ENCODE results near the gene IGF1. TPM values are rescaled to one million over a fixed set of nuclear protein-coding genes. Genes with fewer than 3 reads are reported as not detected.
A peak's percentile ranks its signal among the peaks of the same experiment; 100 is the strongest.

IGF1 gene
- total RNA-seq, 8 experiments from 2014 or later = 0.14 to 4.7 (median 0.76) TPM; not detected in 1

DNA sequence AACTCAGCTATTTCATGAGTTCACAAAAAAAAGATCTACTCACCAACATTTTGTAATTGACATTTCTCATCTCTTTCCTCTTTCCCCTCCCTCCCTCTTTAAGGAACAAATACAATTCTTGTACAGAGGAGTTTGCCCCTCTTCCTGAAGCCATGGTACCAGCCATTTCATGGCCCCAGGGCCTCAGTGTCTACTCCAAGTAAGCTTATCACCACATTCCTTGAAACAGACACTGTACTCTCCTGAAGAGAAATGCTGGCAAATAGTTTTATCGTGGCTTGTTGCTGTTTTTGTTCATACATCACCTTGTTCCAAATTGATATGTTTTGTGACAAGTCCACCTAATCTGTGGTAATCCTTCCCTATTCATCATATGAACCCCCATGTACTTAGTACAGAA lies 29.7 kb upstream of the IGF1 start:
- no peaks in the 10 kb centered on the region for H3K4me1 ChIP-seq (replicated peaks in 1 of 2)
- no peak overlapping the region for H3K27ac ChIP-seq
- WGBS, 10 experiments = 56 to 100% (median 88%) methylated on average over 1 of the region's 1 CpG; no CpG with 5 or more reads in 3 of the 10 experiments
- no peak overlapping the region for H3K4me3 ChIP-seq
- in situ Hi-C loops (cut with MboI; ENCODE audit: low pct_unique_long_range_greater_than_20kb in 2 of 9, low sequenced_read_pairs in 9 of 9, unreplicated experiment in 9 of 9) = no loop called here
- peak in 2 of 8 experiments; percentile 12 to 16 for ATAC-seq (replicated peaks in 6 of 8)

DNA sequence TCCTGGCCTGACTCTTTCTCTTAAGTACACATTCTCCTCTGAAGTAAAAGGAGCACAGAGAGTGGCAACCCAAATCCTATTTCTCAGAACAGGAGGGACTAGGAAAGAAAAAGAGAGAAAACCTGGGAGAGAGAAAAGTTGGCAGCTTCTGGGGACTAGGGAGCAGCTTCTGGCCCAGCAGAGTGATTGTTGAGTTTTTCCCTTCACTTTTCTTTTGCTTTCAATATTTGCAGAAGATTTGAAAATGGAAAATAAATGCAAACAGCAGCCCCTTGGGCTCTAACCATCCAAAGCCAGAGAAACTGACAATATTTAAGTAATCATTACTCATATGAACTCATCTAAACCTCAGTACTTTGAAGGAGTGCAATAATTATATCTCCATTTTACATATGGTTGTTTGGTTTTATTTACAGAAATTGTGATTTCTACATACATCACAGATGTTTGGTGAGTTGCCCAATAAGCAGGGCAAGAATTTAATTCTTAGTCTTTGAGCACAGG lies 28.8 kb upstream of the IGF1 start:
- in situ Hi-C loops (cut with MboI; ENCODE audit: low pct_unique_long_range_greater_than_20kb in 2 of 9, low sequenced_read_pairs in 9 of 9, unreplicated experiment in 9 of 9) = no loop called here
- Histone ChIP-seq H3K4me3 (no peak overlapping the region), H3K27ac (no peak overlapping the region), H3K4me1 (replicated peaks in 1 of 2) (no peaks in the 10 kb centered on the region)
- ATAC-seq (replicated peaks in 6 of 8) = peak in 1 of 8 experiments; percentile 88

DNA sequence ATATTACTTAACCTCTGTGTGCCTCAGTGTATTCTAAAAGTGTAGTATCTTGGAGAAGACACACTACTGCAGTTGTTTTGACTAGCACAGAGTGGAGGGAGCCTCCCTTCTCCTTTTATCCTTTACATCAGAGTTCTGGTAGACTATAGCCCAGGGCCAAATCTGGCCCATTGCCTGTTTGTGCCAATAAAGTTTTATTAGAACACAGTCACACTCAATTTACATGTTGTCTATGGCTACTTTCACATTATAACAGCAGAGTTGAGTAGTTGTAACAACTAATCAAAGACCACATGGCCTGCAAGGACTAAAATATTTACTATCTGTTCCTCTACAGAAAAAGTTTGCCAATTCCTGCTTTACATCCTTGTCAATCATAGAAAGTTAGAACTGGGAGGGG lies 27.7 kb upstream of the IGF1 start:
- H3K4me1 ChIP-seq (replicated peaks in 1 of 2) = no peaks in the 10 kb centered on the region
- in situ Hi-C loops (cut with MboI; ENCODE audit: low pct_unique_long_range_greater_than_20kb in 2 of 9, low sequenced_read_pairs in 9 of 9, unreplicated experiment in 9 of 9) = no loop called here
- no peak overlapping the region for H3K27ac ChIP-seq
- H3K4me3 ChIP-seq = no peak overlapping the region
- ATAC-seq (replicated peaks in 6 of 8) = no peak

DNA sequence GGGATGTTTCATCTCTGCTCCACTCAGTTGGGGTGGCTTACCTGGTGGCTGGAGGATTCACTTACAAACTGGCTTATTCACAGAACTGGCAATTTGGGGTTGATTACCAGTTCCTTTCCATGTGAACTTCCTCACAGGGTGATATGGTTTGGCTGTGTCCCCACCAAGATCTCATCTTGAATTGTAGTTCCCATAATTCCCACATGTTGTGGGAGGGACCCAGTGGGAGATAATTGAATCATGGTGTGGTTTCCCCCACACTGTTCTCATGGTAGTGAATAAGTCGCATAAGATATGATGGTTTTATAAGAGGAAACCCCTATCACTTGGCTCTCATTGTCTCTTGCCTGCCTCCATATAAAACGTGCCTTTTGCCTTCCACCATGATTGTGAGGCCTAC lies 26.9 kb upstream of the IGF1 start:
- no peak for ATAC-seq (replicated peaks in 6 of 8)

DNA sequence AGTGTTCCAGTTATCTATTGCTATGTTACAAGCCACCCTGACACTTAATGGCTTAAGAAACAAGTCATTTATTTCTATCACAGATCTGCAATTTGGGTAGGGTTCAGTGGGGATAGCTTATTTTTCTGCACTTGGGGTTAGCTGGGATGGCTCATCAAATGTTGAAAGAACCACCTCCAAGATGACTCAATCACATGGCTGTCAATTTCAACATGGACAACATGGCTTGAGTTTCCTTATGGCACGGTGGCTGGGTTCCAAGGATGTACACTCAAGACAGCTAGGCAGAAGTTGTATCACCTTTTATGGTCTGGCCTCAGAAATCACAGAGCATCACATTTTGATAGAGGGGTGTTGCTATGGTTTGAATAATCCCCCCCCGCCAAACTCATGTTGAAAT lies 24.5 kb upstream of the IGF1 start:
- WGBS, 10 experiments = 50 to 100% (median 100%) methylated on average over 1 to 2 of the region's 2 CpGs; no CpG with 5 or more reads in 4 of the 10 experiments
- in situ Hi-C loops (cut with MboI; ENCODE audit: low pct_unique_long_range_greater_than_20kb in 2 of 9, low sequenced_read_pairs in 9 of 9, unreplicated experiment in 9 of 9) = no loop called here
- no peak for ATAC-seq (replicated peaks in 6 of 8)
- H3K27ac ChIP-seq = no peak overlapping the region
- no peaks in the 10 kb centered on the region for H3K4me1 ChIP-seq (replicated peaks in 1 of 2)
- H3K4me3 ChIP-seq = no peak overlapping the region

More for the DNA sequence above, 26.9 kb upstream of the IGF1 start:
- in situ Hi-C loops (cut with MboI; ENCODE audit: low pct_unique_long_range_greater_than_20kb in 2 of 9, low sequenced_read_pairs in 9 of 9, unreplicated experiment in 9 of 9) = no loop called here
- WGBS, 10 experiments = 0 to 50% (median 10%) methylated on average over 1 to 2 of the region's 2 CpGs; no CpG with 5 or more reads in 3 of the 10 experiments
- Histone ChIP-seq H3K4me1 (replicated peaks in 1 of 2) (no peaks in the 10 kb centered on the region), H3K4me3 (no peak overlapping the region), H3K27ac (no peak overlapping the region)

DNA sequence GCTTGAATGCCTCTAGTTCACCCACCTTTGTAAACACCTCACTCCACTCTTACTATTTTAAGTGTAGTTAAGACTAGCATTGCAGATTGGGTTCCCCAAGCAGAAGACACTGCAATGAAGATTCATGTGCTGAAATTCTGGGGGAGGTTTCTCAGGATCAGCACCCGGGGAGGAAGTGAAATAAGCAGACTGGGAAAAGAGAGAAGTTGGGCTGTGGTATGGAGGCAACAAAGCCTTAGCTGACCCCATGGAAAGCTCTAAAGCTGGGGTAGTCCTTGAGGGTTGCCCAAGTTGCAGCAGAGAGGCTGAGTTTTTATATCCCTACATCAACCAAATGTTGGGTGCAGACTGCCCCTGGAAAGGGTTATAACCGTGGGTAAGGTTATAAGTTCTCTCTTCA lies 23.9 kb upstream of the IGF1 start:
- in situ Hi-C loops (cut with MboI; ENCODE audit: low pct_unique_long_range_greater_than_20kb in 2 of 9, low sequenced_read_pairs in 9 of 9, unreplicated experiment in 9 of 9) = no loop called here
- ATAC-seq (replicated peaks in 6 of 8) = no peak
- no peak overlapping the region for H3K4me3 ChIP-seq
- H3K27ac ChIP-seq = no peak overlapping the region
- H3K4me1 ChIP-seq (replicated peaks in 1 of 2) = no peaks in the 10 kb centered on the region
- 40 to 80% (median 50%) methylated on average over 1 to 2 of the region's 2 CpGs; no CpG with 5 or more reads in 4 of the 10 experiments for WGBS, 10 experiments

DNA sequence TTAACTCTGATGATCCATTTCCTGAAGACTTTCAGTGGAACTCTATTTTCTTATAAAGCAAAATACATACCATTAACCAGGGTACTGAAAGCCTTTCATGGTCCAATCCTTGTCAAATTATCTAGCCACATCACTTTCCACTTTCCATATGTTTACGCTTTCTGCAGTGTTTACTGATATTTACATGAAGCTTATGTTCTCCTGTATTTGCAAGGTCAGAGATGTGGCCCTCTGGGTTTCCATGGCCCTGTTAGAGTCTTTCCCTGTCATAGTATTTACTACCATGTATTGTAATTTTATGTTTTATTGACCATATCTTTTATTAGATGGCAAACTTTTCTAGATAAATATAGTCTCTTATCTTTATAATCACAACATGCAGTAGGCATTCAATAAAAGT lies 23.5 kb upstream of the IGF1 start:
- peak in 1 of 8 experiments; percentile 60 for ATAC-seq (replicated peaks in 6 of 8)
- Histone ChIP-seq H3K4me3 (no peak overlapping the region), H3K27ac (no peak overlapping the region), H3K4me1 (replicated peaks in 1 of 2) (no peaks in the 10 kb centered on the region)
- in situ Hi-C loops (cut with MboI; ENCODE audit: low pct_unique_long_range_greater_than_20kb in 2 of 9, low sequenced_read_pairs in 9 of 9, unreplicated experiment in 9 of 9) = no loop called here
- 0 to 63% (median 25%) methylated on average over 1 of the region's 1 CpG; no CpG with 5 or more reads in 3 of the 10 experiments for WGBS, 10 experiments

DNA sequence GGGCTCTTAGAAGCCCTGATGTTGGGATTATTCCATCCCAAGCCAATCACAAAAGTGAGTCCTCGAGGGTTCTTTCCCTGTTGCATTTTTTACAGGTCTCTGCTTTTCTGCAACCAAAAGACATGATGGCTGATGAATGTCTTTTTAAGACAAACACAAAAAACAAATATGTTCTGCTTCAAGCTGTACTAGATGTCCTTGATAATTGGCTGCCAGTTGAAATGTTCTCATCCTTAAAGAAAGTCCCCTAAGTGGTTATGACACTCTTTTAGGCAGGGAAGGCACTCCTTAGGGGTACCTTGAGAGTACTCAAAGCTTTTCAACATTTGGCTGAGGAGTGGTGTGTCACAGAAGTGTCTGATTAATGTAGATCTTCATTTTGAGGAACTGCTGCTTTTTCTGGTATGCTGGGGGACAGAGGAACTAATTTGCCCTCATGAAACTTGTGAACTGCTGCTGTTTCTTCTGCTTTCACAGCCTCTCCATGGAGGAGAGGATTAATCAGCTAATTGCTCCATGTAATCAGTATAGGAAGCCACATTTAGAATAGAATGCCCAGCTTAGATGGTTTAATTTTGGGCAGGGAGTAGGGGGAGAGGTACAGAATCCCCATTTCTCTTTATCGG lies 22.8 kb upstream of the IGF1 start:
- in situ Hi-C loops (cut with MboI; ENCODE audit: low pct_unique_long_range_greater_than_20kb in 2 of 9, low sequenced_read_pairs in 9 of 9, unreplicated experiment in 9 of 9) = no loop called here
- 53 to 100% (median 79%) methylated on average over 1 to 2 of the region's 2 CpGs; no CpG with 5 or more reads in 3 of the 10 experiments for WGBS, 10 experiments
- H3K27ac ChIP-seq = no peak overlapping the region
- ATAC-seq (replicated peaks in 6 of 8) = no peak
- no peak overlapping the region for H3K4me3 ChIP-seq
- H3K4me1 ChIP-seq (replicated peaks in 1 of 2) = no peaks in the 10 kb centered on the region

DNA sequence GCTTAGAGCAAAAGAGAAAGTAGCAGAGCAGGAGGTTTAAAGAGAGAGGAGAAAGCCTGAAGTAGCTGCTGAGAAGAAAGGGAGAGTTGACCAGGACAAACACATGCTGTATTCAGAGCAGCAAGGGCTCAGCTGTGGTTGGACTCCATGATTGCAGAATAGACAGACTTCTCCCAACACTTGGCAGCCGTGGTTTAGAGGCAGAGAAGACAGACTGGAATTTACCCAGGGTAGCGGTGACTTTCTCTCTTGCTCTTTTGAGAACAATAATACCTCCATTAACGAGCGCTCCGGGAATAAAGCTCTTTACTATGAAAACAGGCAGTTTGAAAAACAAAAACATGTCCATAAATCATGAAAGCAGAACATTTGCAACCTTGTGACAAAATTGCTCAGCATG lies 21.4 kb upstream of the IGF1 start:
- H3K4me1 ChIP-seq (replicated peaks in 1 of 2) = no peaks in the 10 kb centered on the region
- ATAC-seq (replicated peaks in 6 of 8) = no peak
- H3K27ac ChIP-seq = no peak overlapping the region
- WGBS, 10 experiments = 36 to 81% (median 71%) methylated on average over 3 to 5 of the region's 5 CpGs; no CpG with 5 or more reads in 3 of the 10 experiments
- no peak overlapping the region for H3K4me3 ChIP-seq
- in situ Hi-C loops (cut with MboI; ENCODE audit: low pct_unique_long_range_greater_than_20kb in 2 of 9, low sequenced_read_pairs in 9 of 9, unreplicated experiment in 9 of 9) = no loop called here

DNA sequence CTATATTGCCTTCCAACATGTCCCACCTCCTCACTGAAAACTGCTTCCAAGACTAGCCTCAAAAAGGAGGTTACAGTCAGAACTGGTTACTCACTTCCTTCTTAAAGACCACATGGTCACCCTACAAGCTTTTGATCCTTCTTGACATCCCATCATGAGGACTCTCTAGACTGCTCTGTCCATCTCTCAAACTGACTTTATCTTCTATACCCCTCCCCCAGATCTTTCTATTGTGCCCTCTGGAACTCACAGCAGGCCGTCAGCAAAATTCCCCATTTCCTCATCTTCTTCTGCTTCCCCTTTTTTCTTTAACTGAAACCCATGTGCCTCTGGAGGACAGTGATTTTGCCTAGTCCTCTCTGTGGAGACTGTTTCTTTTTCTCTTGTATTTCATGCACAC lies 18.1 kb upstream of the IGF1 start:
- in situ Hi-C loops (cut with MboI; ENCODE audit: low pct_unique_long_range_greater_than_20kb in 2 of 9, low sequenced_read_pairs in 9 of 9, unreplicated experiment in 9 of 9) = loop anchor here in 2 of 9 experiments (25.0 kb wide), 3 partner anchors 211 to 561 kb away; no protein-coding TSS in a partner anchor
- Histone ChIP-seq H3K4me1 (replicated peaks in 1 of 2) (no peaks in the 10 kb centered on the region), H3K4me3 (no peak overlapping the region), H3K27ac (no peak overlapping the region)
- 20 to 86% (median 65%) methylated on average over 1 of the region's 1 CpG; no CpG with 5 or more reads in 4 of the 10 experiments for WGBS, 10 experiments
- no peak for ATAC-seq (replicated peaks in 6 of 8)

DNA sequence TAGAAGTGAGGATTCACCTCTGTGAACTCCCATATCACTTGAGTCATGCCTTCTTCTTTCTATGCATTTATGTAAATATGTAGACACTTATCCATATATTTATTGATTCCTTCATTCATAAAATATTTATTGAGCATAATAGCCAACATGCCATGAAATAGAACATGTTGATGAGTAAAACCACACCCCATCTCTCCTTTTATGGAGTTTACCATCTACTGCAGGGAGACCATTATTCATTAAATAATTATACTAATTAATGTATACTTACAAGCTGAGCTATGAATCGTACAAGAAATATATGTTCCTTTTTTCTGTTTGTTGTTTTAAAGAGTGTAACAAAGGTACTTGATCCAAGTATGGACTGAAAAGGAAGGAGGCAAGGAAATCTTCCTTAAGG lies 17.4 kb upstream of the IGF1 start:
- Histone ChIP-seq H3K4me3 (no peak overlapping the region), H3K4me1 (replicated peaks in 1 of 2) (no peaks in the 10 kb centered on the region), H3K27ac (no peak overlapping the region)
- peak in 3 of 8 experiments; percentile 52 to 88 (median 67) for ATAC-seq (replicated peaks in 6 of 8)
- in situ Hi-C loops (cut with MboI; ENCODE audit: low pct_unique_long_range_greater_than_20kb in 2 of 9, low sequenced_read_pairs in 9 of 9, unreplicated experiment in 9 of 9) = loop anchor here in 2 of 9 experiments (25.0 kb wide), 3 partner anchors 210 to 560 kb away; no protein-coding TSS in a partner anchor
- 0 to 83% (median 20%) methylated on average over 1 of the region's 1 CpG; no CpG with 5 or more reads in 1 of the 10 experiments for WGBS, 10 experiments

DNA sequence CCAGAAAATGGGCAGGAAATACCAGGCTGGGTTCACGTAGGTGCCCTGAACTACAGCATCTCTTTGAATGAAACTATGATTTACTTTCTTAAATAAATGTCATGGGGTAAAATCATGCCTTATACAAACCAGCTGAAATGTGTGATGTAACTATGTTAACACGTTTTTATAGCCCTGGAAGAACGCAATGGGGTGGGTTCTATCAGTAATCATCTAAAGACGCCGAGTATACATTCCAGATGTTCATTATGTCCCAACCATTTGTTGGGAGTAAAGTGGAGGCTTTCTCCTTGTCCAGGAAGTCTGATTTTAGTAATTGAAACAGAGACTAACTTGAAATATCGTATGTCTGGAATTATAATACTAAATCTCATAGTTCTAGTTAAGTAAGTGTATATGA lies 16.2 kb upstream of the IGF1 start:
- 13 to 81% (median 59%) methylated on average over 1 to 6 of the region's 6 CpGs for WGBS, 10 experiments
- in situ Hi-C loops (cut with MboI; ENCODE audit: low pct_unique_long_range_greater_than_20kb in 2 of 9, low sequenced_read_pairs in 9 of 9, unreplicated experiment in 9 of 9) = loop anchor here in 2 of 9 experiments (25.0 kb wide), 3 partner anchors 209 to 559 kb away; no protein-coding TSS in a partner anchor

DNA sequence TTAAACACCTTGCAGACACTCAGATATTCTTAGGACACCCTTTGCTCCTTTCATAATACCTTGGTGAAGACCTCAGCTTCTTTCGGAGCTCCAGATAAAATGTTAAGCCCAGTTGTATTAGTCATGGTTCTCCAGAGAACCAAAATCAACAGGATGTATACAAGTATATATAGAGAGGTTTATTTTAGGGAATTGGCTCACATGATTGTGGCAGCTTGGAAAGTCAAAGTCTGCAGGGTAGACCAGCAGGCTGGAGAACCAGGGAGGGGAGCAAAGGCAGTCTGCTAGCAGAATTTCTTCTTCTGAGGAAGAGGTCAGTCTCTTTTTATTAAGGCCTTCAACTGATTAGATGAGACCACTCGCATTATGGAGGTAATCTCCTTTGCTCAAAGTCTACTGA lies 6.9 kb upstream of the IGF1 start:
- no peaks in the 10 kb centered on the region for H3K4me1 ChIP-seq (replicated peaks in 1 of 2)
- H3K4me3 ChIP-seq = no peak overlapping the region
- in situ Hi-C loops (cut with MboI; ENCODE audit: low pct_unique_long_range_greater_than_20kb in 2 of 9, low sequenced_read_pairs in 9 of 9, unreplicated experiment in 9 of 9) = loop anchor here in 2 of 9 experiments (25.0 kb wide), 3 partner anchors 200 to 550 kb away; no protein-coding TSS in a partner anchor
- WGBS, 10 experiments = 82 to 100% (median 100%) methylated on average over 1 to 2 of the region's 2 CpGs; no CpG with 5 or more reads in 2 of the 10 experiments
- no peak overlapping the region for H3K27ac ChIP-seq
- ATAC-seq (replicated peaks in 6 of 8) = no peak

More for the DNA sequence above, 16.2 kb upstream of the IGF1 start:
- Histone ChIP-seq H3K27ac (no peak overlapping the region), H3K4me1 (replicated peaks in 1 of 2) (no peaks in the 10 kb centered on the region), H3K4me3 (no peak overlapping the region)
- no peak for ATAC-seq (replicated peaks in 6 of 8)

Data from motor neuron (in vitro differentiated cells).